Measurements from ENCODE around the gene TMEM236. TPM values are rescaled to one million over a fixed set of nuclear protein-coding genes. Genes with fewer than 3 reads are reported as not detected.

The TMEM236 gene
- total RNA-seq, 1 experiment from 2014 or later, result 0.12 TPM

GRCh38 chr10:17740668-17741067 lies 11.3 kb upstream of the TMEM236 start:
- no peak for DNase-seq (ENCODE audit: low read depth)

GRCh38 chr10:17742918-17743317 lies 9.1 kb upstream of the TMEM236 start:
- DNase-seq (ENCODE audit: low read depth), result peak; percentile 63

GRCh38 chr10:17743437-17743836 lies 8.6 kb upstream of the TMEM236 start:
- no peak for DNase-seq (ENCODE audit: low read depth)

- DNase-seq (ENCODE audit: low read depth), result no peak
Measured at GRCh38 chr10:17744341-17744861, 7.6 kb upstream of the TMEM236 start.

GRCh38 chr10:17747883-17748550 lies 4.0 kb upstream of the TMEM236 start:
- no peak for DNase-seq (ENCODE audit: low read depth)

- DNase-seq (ENCODE audit: low read depth), result no peak
Measured at GRCh38 chr10:17749890-17750289, 2.1 kb upstream of the TMEM236 start.

- DNase-seq (ENCODE audit: low read depth), result peak; percentile 52
Measured at GRCh38 chr10:17756557-17757217, 4.7 kb downstream of the TMEM236 start.

- DNase-seq (ENCODE audit: low read depth), result peak; percentile 53
Measured at GRCh38 chr10:17758200-17758599, 6.2 kb downstream of the TMEM236 start.

- no peak for DNase-seq (ENCODE audit: low read depth)
Measured at GRCh38 chr10:17758896-17759295, 6.9 kb downstream of the TMEM236 start.

GRCh38 chr10:17764142-17764541 lies 12.1 kb downstream of the TMEM236 start:
- no peak for DNase-seq (ENCODE audit: low read depth)

- DNase-seq (ENCODE audit: low read depth), result peak; percentile 55
Measured at GRCh38 chr10:17765602-17766001, 13.6 kb downstream of the TMEM236 start.

- no peak for DNase-seq (ENCODE audit: low read depth)
Measured at GRCh38 chr10:17766731-17767130, 14.7 kb downstream of the TMEM236 start.

- DNase-seq (ENCODE audit: low read depth), result no peak
Measured at GRCh38 chr10:17768496-17768895, 16.5 kb downstream of the TMEM236 start.

GRCh38 chr10:17768957-17769356 lies 17.0 kb downstream of the TMEM236 start:
- no peak for DNase-seq (ENCODE audit: low read depth)

- DNase-seq (ENCODE audit: low read depth), result no peak
Measured at GRCh38 chr10:17771017-17771416, 19.0 kb downstream of the TMEM236 start.

- no peak for DNase-seq (ENCODE audit: low read depth)
Measured at GRCh38 chr10:17779784-17780183, 27.8 kb downstream of the TMEM236 start.

GRCh38 chr10:17780727-17781126 lies 28.7 kb downstream of the TMEM236 start:
- DNase-seq (ENCODE audit: low read depth), result no peak

- peak; percentile 22 for DNase-seq (ENCODE audit: low read depth)
Measured at GRCh38 chr10:17781856-17782255, 29.9 kb downstream of the TMEM236 start.

- DNase-seq (ENCODE audit: low read depth), result peak; percentile 95
Measured at GRCh38 chr10:17782921-17783665, 31.1 kb downstream of the TMEM236 start.

- no peak for DNase-seq (ENCODE audit: low read depth)
Measured at GRCh38 chr10:17783751-17784150, 31.8 kb downstream of the TMEM236 start.

- DNase-seq (ENCODE audit: low read depth), result peak; percentile 69
Measured at GRCh38 chr10:17784688-17785087, 32.7 kb downstream of the TMEM236 start.

GRCh38 chr10:17785276-17785930 lies 33.4 kb downstream of the TMEM236 start:
- DNase-seq (ENCODE audit: low read depth), result no peak

Data from RPMI7951 (cell line).